HCT116 (cell line): ENCODE results near the gene RBM15B.

Experiments used
- CEBPB ChIP-seq: IDR thresholded peaks from 2 replicates; pipeline ENCODE4 v1.6.1; 2012; ENCODE audit warnings: low read depth
- EGR1 ChIP-seq: IDR thresholded peaks from 2 replicates; pipeline ENCODE4 v1.6.1; 2012; ENCODE audit warnings: low read depth
- EZH2 ChIP-seq: fragments of 200-600 bp; sonication (generic); IDR thresholded peaks from 2 replicates; pipeline ENCODE4 v1.6.1; 2017; ENCODE audit warnings: antibody characterized with exemption, mixed run types
- FOSL1 ChIP-seq: IDR thresholded peaks from 2 replicates; pipeline ENCODE4 v1.6.1; 2012; ENCODE audit warnings: low read depth
- POLR2A ChIP-seq: IDR thresholded peaks from 2 replicates; pipeline ENCODE4 v1.7.0; 2011; ENCODE audit warnings: borderline replicate concordance; ENCODE audit not compliant: insufficient read depth, insufficient read length; ENCODE audit errors: extremely low read depth
- POLR2AphosphoS5 ChIP-seq: IDR thresholded peaks from 2 replicates; pipeline ENCODE4 v1.6.1; 2011; ENCODE audit warnings: mild to moderate bottlenecking, low read depth, low read length, moderate library complexity
- SRF ChIP-seq: IDR thresholded peaks from 2 replicates; pipeline ENCODE4 v1.6.1; 2012; ENCODE audit warnings: low read depth
- TF ChIP-seq, protein P1 (sequence below): IDR thresholded peaks from 2 replicates; pipeline ENCODE4 v1.6.1; 2011; ENCODE audit warnings: mild to moderate bottlenecking, low read length, moderate library complexity; ENCODE audit not compliant: insufficient replicate concordance; ENCODE audit errors: extremely low read depth
- TF ChIP-seq, protein P2 (sequence below), 3 experiments: fragments of 200-600 bp in 1 of 3; sonication (generic) in 1 of 3; IDR thresholded peaks in 2 of 3; conservative IDR thresholded peaks in 1 of 3; 2 replicates each; pipeline ENCODE4 v1.5.1; 2012 to 2017; ENCODE audit warnings: low read depth in 2 of 3, low read length in 2 of 3, antibody characterized with exemption in 1 of 3, borderline replicate concordance in 1 of 3, control low read depth in 1 of 3, mild to moderate bottlenecking in 1 of 3, mixed read lengths in 1 of 3, mixed run types in 1 of 3, moderate library complexity in 1 of 3; ENCODE audit not compliant: insufficient read depth in 1 of 3

DNA sequence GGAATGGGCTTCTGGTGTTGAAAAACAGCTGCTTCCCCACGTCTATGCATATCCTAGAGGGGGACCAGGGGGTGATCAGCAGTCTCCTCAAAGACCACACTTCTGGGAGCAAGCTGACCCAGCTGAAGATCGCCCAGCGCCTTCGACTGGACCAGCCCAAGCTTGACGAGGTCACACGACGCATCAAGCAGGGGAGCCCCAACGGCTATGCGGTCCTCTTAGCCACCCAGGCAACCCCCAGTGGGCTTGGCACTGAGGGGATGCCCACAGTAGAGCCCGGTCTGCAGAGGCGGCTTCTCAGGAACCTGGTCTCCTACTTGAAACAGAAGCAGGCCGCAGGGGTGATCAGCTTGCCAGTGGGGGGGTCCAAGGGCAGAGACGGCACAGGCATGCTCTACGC is 2.5 kb downstream of the RBM15B start:
- TF ChIP-seq, protein P1, sequence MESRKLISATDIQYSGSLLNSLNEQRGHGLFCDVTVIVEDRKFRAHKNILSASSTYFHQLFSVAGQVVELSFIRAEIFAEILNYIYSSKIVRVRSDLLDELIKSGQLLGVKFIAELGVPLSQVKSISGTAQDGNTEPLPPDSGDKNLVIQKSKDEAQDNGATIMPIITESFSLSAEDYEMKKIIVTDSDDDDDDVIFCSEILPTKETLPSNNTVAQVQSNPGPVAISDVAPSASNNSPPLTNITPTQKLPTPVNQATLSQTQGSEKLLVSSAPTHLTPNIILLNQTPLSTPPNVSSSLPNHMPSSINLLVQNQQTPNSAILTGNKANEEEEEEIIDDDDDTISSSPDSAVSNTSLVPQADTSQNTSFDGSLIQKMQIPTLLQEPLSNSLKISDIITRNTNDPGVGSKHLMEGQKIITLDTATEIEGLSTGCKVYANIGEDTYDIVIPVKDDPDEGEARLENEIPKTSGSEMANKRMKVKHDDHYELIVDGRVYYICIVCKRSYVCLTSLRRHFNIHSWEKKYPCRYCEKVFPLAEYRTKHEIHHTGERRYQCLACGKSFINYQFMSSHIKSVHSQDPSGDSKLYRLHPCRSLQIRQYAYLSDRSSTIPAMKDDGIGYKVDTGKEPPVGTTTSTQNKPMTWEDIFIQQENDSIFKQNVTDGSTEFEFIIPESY: no peak
- no peak for TF ChIP-seq CEBPB
- TF ChIP-seq, protein P2, sequence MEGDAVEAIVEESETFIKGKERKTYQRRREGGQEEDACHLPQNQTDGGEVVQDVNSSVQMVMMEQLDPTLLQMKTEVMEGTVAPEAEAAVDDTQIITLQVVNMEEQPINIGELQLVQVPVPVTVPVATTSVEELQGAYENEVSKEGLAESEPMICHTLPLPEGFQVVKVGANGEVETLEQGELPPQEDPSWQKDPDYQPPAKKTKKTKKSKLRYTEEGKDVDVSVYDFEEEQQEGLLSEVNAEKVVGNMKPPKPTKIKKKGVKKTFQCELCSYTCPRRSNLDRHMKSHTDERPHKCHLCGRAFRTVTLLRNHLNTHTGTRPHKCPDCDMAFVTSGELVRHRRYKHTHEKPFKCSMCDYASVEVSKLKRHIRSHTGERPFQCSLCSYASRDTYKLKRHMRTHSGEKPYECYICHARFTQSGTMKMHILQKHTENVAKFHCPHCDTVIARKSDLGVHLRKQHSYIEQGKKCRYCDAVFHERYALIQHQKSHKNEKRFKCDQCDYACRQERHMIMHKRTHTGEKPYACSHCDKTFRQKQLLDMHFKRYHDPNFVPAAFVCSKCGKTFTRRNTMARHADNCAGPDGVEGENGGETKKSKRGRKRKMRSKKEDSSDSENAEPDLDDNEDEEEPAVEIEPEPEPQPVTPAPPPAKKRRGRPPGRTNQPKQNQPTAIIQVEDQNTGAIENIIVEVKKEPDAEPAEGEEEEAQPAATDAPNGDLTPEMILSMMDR (IDR thresholded peaks at IDR 0.05 in 2 of 3, conservative IDR thresholded peaks at IDR 0.05 in 1 of 3; ENCODE audit: borderline replicate concordance in 1 of 3, insufficient read depth in 1 of 3, low read depth in 2 of 3, low read length in 2 of 3): no peak
- no peak for TF ChIP-seq POLR2AphosphoS5
- no peak for TF ChIP-seq POLR2A
- TF ChIP-seq FOSL1: no peak
- TF ChIP-seq EGR1: no peak
- TF ChIP-seq EZH2: no peak
- no peak for TF ChIP-seq SRF
